ENCODE results near the gene ATXN2. TPM values are rescaled to one million over a fixed set of nuclear protein-coding genes. Genes with fewer than 3 reads are reported as not detected.
"Not testable (repeated sequence)": the region's sequence is repeated elsewhere in the genome, so short reads cannot be mapped to it uniquely, and the experiment has no call there.

Gene ATXN2
- total and polyA plus RNA-seq, 2 of the 4 experiments (the other 2 are of a cell fraction), result 12.4 to 66.5 TPM

GRCh38 chr12:111402490-111402824, 196.7 kb downstream of the ATXN2 start:
- H3K27ac ChIP-seq (ENCODE audit: insufficient read depth, low read length); BruUV-seq (replicated peaks); H3K4ac ChIP-seq (ENCODE audit: low read depth, low read length); H3K27me3 ChIP-seq (ENCODE audit: control insufficient read depth, insufficient read depth, low read length); H3K23ac ChIP-seq (ENCODE audit: low read depth, low read length); H4K8ac ChIP-seq (ENCODE audit: low read depth in 2 of 2, low read length in 2 of 2); H2BK5ac ChIP-seq (ENCODE audit: low read depth, low read length, poor library complexity, severe bottlenecking); H2BK120ac ChIP-seq (ENCODE audit: low read depth, low read length); H3K14ac ChIP-seq (replicated peaks; ENCODE audit: low read depth, low read length); H3K9ac ChIP-seq (ENCODE audit: low read depth, low read length); POLR2A ChIA-PET (ENCODE audit: unreplicated experiment); intact Hi-C loops (cut with micrococcal nuclease); H3K4me1 ChIP-seq (ENCODE audit: control insufficient read depth, insufficient read depth, low read length); dilution Hi-C loops (cut with HindIII; ENCODE audit: low sequenced_read_pairs, unreplicated experiment); in situ Hi-C loops (cut with MboI; ENCODE audit: low sequenced_read_pairs); ATAC-seq (ENCODE audit: low read depth); H3K18ac ChIP-seq (ENCODE audit: low read depth, low read length); H2BK20ac ChIP-seq (ENCODE audit: low read depth, low read length); H2AK9ac ChIP-seq (replicated peaks; ENCODE audit: low read depth, low read length, poor library complexity); H4K5ac ChIP-seq (ENCODE audit: low read depth, low read length); H3K9me1 ChIP-seq (ENCODE audit: insufficient read depth, low read length); H2BK15ac ChIP-seq (ENCODE audit: low read depth, low read length); H2AFZ ChIP-seq (replicated peaks; ENCODE audit: low read length, poor library complexity); H3K56ac ChIP-seq (ENCODE audit: extremely low read depth, insufficient read depth, low read length); H3K36me3 ChIP-seq (ENCODE audit: control insufficient read depth, insufficient read depth, low read length); H3K4me2 ChIP-seq (ENCODE audit: low read depth, low read length); CTCF ChIA-PET; H3K4me3 ChIP-seq (ENCODE audit: insufficient read depth, low read depth, low read length); H4K20me1 ChIP-seq (ENCODE audit: insufficient read depth, low read length); H4K91ac ChIP-seq (ENCODE audit: insufficient read depth, low read depth, low read length); H2AK5ac ChIP-seq (ENCODE audit: low read depth, low read length); H3K9me3 ChIP-seq (ENCODE audit: control insufficient read depth, insufficient read depth, low read length); DNase-seq: not testable (repeated sequence)
- WGBS, 2 experiments (ENCODE audit: extremely low coverage in 2 of 2, insufficient read length in 1 of 2), result no CpG with 5 or more reads among the region's 9 CpGs
- H3K79me1 ChIP-seq (ENCODE audit: low read depth in 1 of 2, low read length in 2 of 2), result peaks cover 0 to 13% of the 10 kb centered on the region in 2 experiments; a peak in 2 of 4 replicates

Small RNA genes lying within 50 kb of the gene (microRNA-seq; reads per million reads assigned to microRNA genes)
- not detected for gene RF00066 (ENCODE audit: insufficient read depth, insufficient read length)

Small RNA genes lying within 50 kb of the gene (small RNA-seq; reads per million reads assigned to genes)
- 0 reads per million in 5 experiments for gene RF00066

Other genes with a start within 250 kb of the ATXN2 start
- 3.1 and 3.2 TPM in 2 replicates for gene PHETA1, start 230.2 kb downstream of the ATXN2 start, total RNA-seq (2012; rRNA removed)
- gene PHETA1, start 230.2 kb downstream of the ATXN2 start, polyA plus RNA-seq (2012; rRNA removed), result 6.6 and 7.1 TPM in 2 replicates
- 9.2 and 9.3 TPM in 2 replicates for gene SH2B3, start 193.4 kb downstream of the ATXN2 start, total RNA-seq (2012; rRNA removed)
- gene SH2B3, start 193.4 kb downstream of the ATXN2 start, polyA plus RNA-seq (2012; rRNA removed), result 20.2 and 20.9 TPM in 2 replicates
- gene BRAP, start 86.6 kb upstream of the ATXN2 start, total RNA-seq (2012; rRNA removed), result 17.2 and 23.6 TPM in 2 replicates
- gene BRAP, start 86.6 kb upstream of the ATXN2 start, polyA plus RNA-seq (2012; rRNA removed), result 9.6 and 10.3 TPM in 2 replicates
- 12.4 and 13.3 TPM in 2 replicates for gene ACAD10, start 86.7 kb upstream of the ATXN2 start, total RNA-seq (2012; rRNA removed)
- gene ACAD10, start 86.7 kb upstream of the ATXN2 start, polyA plus RNA-seq (2012; rRNA removed), result 20.7 and 21.0 TPM in 2 replicates
- gene ALDH2, start 167.6 kb upstream of the ATXN2 start, total RNA-seq (2012; rRNA removed), result 12.5 and 16.0 TPM in 2 replicates
- gene ALDH2, start 167.6 kb upstream of the ATXN2 start, polyA plus RNA-seq (2012; rRNA removed), result 35.0 and 41.2 TPM in 2 replicates
- 34.4 and 44.6 TPM in 2 replicates for gene MAPKAPK5, start 242.9 kb upstream of the ATXN2 start, total RNA-seq (2012; rRNA removed)
- 35.0 and 35.7 TPM in 2 replicates for gene MAPKAPK5, start 242.9 kb upstream of the ATXN2 start, polyA plus RNA-seq (2012; rRNA removed)